ENCODE measurements around the gene MOCS2. TPM values are rescaled to one million over a fixed set of nuclear protein-coding genes. Genes with fewer than 3 reads are reported as not detected.

Gene MOCS2
- 28.6 and 37.5 TPM in 2 replicates for total RNA-seq

GRCh38 chr5:53109443-53110127 is at the start of gene MOCS2:
TSS of gene MOCS2 (minus strand) at chr5:53109757. CDS start at chr5:53107174, 2,583 bp downstream.

Other genes starting within 250 kb of the MOCS2 start
- 70.1 and 74.1 TPM in 2 replicates for gene ITGA2, start 120.4 kb downstream of the MOCS2 start, total RNA-seq

Data from epithelial cell of umbilical artery (primary cell).